Measurements from ENCODE around the gene YLPM1.

The YLPM1 gene

DNA sequence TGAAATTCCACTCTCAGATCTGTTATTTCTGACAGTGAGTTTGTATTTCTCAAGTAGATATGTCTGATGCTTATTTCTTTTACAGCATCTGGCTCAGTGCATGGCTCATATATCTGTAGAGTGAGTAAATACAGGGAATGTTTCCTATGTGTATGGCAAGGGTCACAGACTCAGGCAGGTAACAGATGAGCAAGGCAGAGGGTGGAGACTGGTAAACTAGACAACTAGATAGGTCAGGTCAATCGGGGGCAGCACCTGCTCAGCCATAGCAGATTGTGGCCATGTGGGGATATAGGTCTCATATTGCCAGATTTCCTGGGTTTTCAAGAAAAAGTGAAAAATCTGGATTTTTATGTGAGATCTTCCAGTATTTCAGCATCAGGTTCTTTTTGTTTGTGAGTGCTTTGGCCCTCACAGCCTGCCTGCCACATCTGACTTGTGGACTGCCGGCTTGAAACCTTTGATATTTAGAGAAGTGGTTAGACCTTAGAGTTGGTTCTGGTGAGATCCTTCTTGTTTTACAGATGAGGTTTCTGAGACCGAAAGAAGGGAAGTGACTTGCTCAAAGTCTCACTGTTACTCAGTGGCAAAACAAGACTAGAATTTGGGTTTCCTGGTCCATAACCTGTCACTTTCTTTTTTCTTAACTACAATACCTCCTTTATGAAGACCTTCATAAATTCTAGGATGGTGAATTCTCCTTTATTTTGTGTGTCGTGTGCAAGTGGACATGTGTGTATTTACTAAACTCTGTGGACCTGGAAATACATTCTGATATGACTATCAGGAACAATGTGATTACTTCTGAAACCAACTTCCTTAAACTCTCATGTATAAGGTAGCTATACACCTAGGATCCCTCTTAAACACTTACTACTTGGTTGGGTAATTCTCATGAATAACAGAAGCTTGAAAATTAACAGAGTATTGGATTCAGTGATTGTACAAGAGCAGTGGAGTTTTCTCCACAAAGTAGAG, 78.4 kb downstream of the YLPM1 start:
- no peak for TF ChIP-seq ZNF274 (IDR thresholded peaks at IDR 0.05; ENCODE audit: low read depth, low read length)

DNA sequence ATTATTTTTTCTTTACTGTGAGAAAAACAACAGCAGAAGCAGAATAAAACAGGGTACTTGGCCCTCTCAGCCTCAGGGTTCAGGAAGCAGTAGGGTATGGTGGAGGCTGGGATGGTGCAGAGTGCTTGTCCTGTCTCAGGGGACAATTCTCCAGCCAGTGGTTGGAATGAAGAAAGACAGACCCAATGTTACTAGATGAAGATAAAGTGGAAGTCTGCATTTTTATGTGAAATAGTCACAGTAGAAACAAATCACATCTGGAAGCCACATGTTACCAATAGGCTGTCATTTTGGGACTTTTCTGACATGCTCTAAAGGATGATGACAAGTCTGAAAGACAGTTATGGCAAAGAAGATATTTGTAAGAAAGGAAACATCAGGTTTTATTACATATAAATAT, 80.5 kb downstream of the YLPM1 start:
- H3K4me3 ChIP-seq (ENCODE audit: low read length): no peak overlapping the region
- no peak for TF ChIP-seq ZNF274 (IDR thresholded peaks at IDR 0.05; ENCODE audit: low read depth, low read length)

More for the DNA sequence above, 78.4 kb downstream of the YLPM1 start:
- H3K4me3 ChIP-seq (ENCODE audit: low read length): peak overlapping the region; percentile 49; the same call in 1 of the 2 replicates

DNA sequence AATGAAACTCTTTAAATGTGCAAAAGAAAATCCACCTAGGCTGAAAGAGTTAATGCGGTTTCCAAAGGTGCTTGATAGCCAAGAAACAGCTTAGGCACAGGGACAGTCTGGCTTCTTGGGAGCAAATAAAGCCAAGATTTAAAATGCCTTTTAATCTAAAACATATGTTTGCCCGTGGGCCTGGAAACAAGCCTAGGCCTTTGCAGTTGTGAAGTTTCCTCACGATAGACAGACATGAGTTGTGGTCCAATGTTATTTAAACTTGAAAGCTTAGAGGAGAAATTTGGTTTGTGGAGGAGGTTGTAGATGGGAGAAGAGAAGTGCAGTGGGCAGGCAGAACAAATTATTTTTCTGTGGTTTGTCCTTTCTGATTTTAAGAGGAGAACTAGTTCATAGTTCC, 83.1 kb downstream of the YLPM1 start:
- no peak for TF ChIP-seq ZNF274 (IDR thresholded peaks at IDR 0.05; ENCODE audit: low read depth, low read length)
- H3K4me3 ChIP-seq (ENCODE audit: low read length): no peak overlapping the region

DNA sequence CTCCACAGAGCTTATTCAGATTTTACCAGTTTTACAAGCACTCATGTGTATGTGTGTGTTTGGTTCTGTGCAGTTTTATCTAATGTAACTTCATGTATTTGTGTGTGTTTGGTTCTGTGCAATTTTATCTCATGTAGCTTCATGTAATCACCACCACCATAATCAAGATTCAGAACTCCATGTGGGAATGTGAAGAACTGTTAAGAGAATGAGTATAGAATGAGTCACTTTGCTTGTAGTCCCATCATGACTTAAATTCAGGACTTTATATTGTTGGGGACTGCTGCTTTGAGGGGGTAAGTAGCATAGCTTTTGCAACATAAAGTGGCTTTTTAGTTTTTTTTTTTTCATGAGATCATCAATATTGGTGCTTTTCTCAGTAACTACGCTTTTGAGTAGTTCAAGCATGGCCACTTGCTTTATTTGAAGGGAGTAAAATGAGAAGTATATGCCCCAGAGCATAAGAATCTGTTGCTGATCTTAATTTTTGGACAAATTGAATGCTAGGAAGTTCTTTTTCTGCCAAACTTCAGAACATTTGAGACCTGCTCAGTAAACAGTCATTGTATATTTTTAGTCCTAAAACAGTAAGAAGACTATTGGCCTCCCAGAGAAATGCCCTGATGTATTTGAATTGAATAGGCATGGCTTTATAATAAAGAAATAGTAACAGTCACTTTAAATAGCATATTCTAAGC, 84.0 kb downstream of the YLPM1 start:
- no peak for TF ChIP-seq ZNF274 (IDR thresholded peaks at IDR 0.05; ENCODE audit: low read depth, low read length)
- H3K4me3 ChIP-seq (ENCODE audit: low read length): no peak overlapping the region

DNA sequence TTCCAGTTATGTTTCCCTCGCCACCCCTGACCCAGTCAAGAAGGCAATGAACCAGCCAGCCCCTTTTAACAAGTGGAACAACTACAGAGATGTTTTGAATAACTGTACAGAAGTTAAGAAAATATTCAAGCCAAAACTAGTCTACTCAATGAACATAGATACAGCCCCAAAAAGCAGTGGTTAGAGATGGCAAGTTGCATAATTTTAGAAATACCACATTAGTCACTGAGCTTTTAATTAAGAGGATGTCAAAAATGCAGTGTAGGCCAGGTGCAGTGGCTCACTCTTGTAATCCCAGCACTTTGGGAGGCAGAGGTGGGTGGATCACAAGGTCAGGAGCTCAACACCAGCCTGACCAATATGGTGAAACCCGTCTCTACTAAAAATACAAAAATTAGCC, 85.7 kb downstream of the YLPM1 start:
- no peak overlapping the region for H3K4me3 ChIP-seq (ENCODE audit: low read length)
- no peak for TF ChIP-seq ZNF274 (IDR thresholded peaks at IDR 0.05; ENCODE audit: low read depth, low read length)

DNA sequence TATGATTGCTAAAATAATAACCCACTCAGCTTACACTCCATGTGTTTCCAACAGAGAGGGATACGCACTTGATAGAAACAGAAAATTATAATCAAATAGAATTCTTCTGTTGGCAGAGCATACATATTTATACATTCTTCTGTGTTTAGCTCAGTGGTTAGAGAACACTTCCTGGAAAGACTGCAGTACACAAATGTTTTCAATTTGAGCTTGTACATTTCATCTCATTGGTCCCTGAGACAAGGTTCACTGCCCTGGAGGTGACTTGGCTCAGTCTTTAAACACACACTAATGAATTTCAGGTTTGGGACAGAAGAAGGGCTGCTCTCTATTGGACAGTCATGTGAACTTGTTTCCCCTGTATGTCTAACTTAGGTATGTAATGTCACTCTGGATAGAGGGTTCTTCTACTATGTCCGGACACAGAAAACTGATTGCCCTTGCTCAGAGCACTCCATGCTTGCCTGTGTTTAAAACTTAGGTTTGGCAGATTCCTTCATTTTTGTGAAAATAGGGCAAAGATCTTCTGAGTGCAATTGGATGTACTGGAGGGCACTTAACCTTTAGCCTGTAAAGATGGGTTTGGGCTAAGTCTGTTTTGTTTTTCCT, 89.9 kb downstream of the YLPM1 start:
- H3K4me3 ChIP-seq (ENCODE audit: low read length): no peak overlapping the region
- no peak for TF ChIP-seq ZNF274 (IDR thresholded peaks at IDR 0.05; ENCODE audit: low read depth, low read length)

DNA sequence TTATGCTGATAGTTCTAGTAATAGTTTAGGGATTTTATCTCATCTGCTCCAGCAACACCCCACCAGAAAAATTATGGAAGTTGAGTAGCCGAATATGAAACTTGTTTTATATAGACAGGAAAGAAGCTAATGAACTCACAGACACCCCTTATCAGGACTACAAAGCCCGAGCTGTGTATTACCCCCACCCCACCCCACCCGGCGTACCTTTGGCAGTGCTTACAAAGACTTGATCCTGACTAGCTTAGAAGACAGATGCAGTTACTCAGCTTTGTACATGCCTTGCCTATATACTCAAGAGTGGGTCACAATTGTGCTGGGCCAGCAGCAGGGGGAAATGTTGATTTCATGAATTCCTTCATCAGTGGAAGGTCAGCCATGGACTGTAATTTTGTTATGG, 90.5 kb downstream of the YLPM1 start:
- H3K4me3 ChIP-seq (ENCODE audit: low read length): no peak overlapping the region
- TF ChIP-seq ZNF274 (IDR thresholded peaks at IDR 0.05; ENCODE audit: low read depth, low read length): no peak

DNA sequence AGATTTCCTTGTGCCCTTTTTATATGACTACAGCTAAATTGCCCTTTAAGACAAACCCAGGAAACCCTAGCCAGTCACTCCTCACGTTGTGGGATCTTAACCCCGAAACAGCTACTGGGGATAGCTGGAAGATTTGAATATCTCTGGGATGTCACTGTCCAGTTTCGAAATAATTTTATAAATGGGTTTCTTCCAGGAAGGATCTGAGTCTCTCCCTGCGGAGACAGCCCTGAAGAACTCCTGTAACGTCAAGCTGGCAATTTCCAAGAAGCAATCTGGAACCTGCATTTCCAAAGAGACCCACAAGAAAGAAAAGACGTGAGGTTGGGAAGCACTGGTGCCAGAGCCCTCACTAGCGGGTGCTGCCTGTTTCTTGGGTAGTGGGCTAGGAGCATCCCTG, 91.9 kb downstream of the YLPM1 start:
- no peak for TF ChIP-seq ZNF274 (IDR thresholded peaks at IDR 0.05; ENCODE audit: low read depth, low read length)
- H3K4me3 ChIP-seq (ENCODE audit: low read length): no peak overlapping the region

DNA sequence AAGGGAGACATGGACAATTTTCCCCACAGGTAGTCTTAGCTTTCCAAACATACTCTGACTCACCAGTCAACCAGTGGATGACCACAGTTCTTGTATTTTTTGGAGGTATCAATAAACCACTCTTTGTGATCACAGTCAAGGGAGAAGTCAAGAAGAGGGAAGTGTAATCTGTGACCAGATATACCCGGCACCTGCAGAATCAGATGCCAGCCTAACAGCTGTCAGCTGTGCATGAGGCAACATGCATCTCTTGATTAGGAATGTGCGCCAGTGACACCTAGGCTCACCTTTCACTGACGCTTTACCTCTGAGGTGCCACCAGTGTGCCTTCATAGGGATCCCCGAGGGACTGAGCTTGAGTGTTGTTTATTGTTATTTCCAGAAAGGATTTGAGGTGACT, 92.8 kb downstream of the YLPM1 start:
- TF ChIP-seq ZNF274 (IDR thresholded peaks at IDR 0.05; ENCODE audit: low read depth, low read length): no peak

DNA sequence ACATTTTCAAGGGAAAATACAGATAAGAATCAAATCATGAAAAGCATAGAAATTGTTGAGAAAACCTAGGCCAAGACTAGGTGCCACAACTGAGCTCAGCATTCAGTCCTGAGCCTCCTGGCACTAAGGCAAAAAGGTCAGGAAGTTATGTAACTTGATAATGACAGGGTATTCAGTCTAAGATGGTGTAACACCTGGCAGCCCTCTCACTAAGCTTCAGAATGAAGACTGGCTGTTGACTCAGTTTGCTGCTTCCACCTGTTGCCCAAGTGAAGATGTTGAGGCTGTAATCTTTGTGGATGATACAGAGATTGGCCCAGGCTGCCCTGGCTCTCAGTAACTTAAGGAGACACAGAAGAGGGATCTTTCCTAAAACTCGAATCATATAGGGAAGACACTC, 93.2 kb downstream of the YLPM1 start:
- no peak for TF ChIP-seq ZNF274 (IDR thresholded peaks at IDR 0.05; ENCODE audit: low read depth, low read length)
- H3K4me3 ChIP-seq (ENCODE audit: low read length): no peak overlapping the region

More for the DNA sequence above, 92.8 kb downstream of the YLPM1 start:
- no peak overlapping the region for H3K4me3 ChIP-seq (ENCODE audit: low read length)

DNA sequence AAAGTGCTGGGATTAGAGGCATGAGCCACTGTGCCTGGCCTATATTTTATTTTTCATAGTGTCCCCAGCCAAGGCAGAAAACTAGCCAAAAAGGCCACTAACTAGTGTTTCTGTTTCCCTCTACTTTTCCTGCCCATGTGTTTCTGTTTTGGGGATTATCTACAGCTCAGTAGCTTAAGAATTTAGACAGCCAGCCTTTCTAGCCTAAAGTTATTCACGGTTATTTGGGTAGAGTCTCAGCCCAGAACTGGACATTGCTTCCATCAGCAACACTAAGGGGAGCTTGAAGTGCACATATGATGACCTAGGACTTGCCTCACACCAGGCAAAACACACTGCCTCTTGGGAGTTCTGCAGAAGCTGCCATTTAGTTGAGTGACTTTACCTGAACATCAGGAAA, 94.9 kb downstream of the YLPM1 start:
- no peak for TF ChIP-seq ZNF274 (IDR thresholded peaks at IDR 0.05; ENCODE audit: low read depth, low read length)
- H3K4me3 ChIP-seq (ENCODE audit: low read length): no peak overlapping the region

DNA sequence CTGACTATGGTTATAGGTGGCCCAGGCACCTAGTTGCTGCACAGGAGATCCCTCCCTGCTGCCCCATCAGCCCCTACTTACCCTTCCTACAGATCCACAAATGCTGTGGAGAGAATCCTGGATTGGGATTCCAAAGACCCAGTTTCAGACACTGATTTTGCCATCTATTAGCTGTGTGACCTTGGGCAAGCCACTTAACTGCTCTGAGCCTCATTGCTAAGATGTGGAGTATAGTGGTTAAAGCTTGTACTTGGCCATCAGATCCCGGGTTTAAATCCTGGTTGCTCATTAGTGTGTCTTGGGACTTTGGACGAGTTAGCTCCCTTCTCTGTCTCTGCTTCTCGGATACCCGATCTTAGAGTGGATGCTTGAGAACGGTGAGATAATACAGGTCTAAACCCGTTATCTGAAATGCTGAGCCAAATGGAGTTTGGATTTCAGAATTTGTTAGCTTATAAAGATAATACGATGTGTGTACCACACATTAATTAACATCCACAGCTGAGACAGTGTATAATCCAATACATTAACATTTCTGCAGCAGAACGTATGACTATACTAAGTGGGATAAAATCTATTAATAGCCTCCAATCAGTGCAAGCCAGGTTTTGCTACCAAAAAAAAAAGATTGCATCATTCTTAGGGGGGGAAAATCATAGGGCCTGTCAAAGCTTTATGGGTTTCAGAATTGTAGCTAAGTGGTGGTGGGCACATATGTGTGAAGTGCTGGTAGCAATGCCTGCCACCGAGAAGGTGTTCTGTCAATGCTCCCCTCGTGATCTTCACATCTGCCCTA, 96.8 kb downstream of the YLPM1 start:
- TF ChIP-seq ZNF274 (IDR thresholded peaks at IDR 0.05; ENCODE audit: low read depth, low read length): no peak
- H3K4me3 ChIP-seq (ENCODE audit: low read length): no peak overlapping the region

DNA sequence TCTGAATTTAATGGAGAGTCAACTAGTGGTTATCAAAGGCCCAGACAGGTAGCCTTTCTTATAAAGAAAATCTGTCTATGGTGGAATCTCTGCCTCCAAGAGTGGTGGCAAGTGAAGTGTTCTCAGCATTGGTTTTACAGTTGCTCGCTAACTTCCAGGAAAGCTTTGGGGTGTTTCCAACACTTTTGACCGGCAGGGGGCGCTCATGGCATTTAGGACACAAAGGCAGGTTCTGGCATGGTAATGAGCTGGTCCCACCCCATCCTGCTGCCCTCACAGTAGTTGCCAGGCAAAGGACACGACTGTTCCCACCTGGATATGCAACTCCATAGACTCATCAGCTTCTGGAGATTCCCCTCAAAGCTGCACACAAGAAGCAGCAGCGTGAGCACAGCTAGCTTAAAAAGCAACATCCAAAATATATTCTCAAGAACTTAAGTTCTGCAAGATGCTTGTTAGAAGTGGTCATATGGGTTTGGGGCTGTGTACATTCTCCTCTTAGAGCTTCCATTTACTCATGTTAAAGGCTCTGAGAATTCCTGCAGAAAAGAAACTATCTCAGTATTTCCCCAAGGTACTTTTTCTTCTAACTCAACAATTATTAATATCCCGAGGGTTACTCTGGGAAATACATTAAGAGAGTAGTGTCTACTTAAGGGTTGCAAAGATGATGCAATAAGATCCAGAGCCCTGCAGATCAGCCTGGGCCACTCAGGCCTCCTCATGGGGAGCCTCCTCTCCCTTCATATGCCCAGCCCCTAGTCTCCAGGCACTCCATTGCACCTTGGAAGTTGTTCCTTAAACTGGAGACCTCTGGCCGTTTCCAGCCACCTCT, 98.0 kb downstream of the YLPM1 start:
- H3K4me3 ChIP-seq (ENCODE audit: low read length): no peak overlapping the region
- no peak for TF ChIP-seq ZNF274 (IDR thresholded peaks at IDR 0.05; ENCODE audit: low read depth, low read length)
